Measurements from ENCODE around the gene IL23A. TPM values are rescaled to one million over a fixed set of nuclear protein-coding genes. Genes with fewer than 3 reads are reported as not detected.

IL23A gene
- total and polyA plus RNA-seq, 2 of the 13 experiments (the other 11 are each of a cell fraction or from before 2014, with no cell fraction given): 0.33 to 0.35 TPM

- Histone ChIP-seq H3K27ac (ENCODE audit: extremely low read length, insufficient read depth, low read length) (no peak overlapping the region), H3K36me3 (replicated peaks in 1 of 2; ENCODE audit: control insufficient read depth in 1 of 2, insufficient read depth in 2 of 2, low read length in 2 of 2) (no peaks in the 10 kb centered on the region), H3K79me2 (ENCODE audit: insufficient read depth, low read length) (no peaks in the 10 kb centered on the region), H3K4me1 (ENCODE audit: insufficient read depth, low read length) (peaks cover 56% of the 10 kb centered on the region), H3K9me3 (ENCODE audit: low read length) (no peaks in the 10 kb centered on the region), H3K4me2 (ENCODE audit: low read depth, low read length) (no peak overlapping the region), H3K27me3 (ENCODE audit: control insufficient read depth in 1 of 2, insufficient read depth in 2 of 2, low read length in 2 of 2) (no peaks in the 10 kb centered on the region; a peak in 1 of 5 replicates), H3K4me3 (replicated peaks in 1 of 3; ENCODE audit: insufficient read depth in 1 of 3, low read depth in 2 of 3, low read length in 3 of 3) (no peak overlapping the region), H2AFZ (ENCODE audit: low read length) (no peak overlapping the region), H4K20me1 (ENCODE audit: insufficient read depth, low read length) (no peaks in the 10 kb centered on the region), H3K9ac (ENCODE audit: insufficient read depth, low read depth, low read length) (no peak overlapping the region)
- no peak for TF ChIP-seq ZNF83 (CRISPR knock-in tag; IDR thresholded peaks at IDR 0.05; ENCODE audit: borderline replicate concordance)
- no peak for TF ChIP-seq PLSCR1 (CRISPR knock-in tag; IDR thresholded peaks at IDR 0.05; ENCODE audit: borderline replicate concordance)
- TF ChIP-seq ZNF816 (CRISPR knock-in tag; IDR thresholded peaks at IDR 0.05; ENCODE audit: borderline replicate concordance): no peak
- TF ChIP-seq ZNF251 (CRISPR knock-in tag; IDR thresholded peaks at IDR 0.05): no peak
- TF ChIP-seq KLF6 (CRISPR knock-in tag; IDR thresholded peaks at IDR 0.05): no peak
- TF ChIP-seq PHF8 (CRISPR knock-in tag; IDR thresholded peaks at IDR 0.05): no peak
- no peak for TF ChIP-seq HNRNPUL1 (IDR thresholded peaks at IDR 0.05; ENCODE audit: low read depth, low read length)
- TF ChIP-seq ZNF253 (CRISPR knock-in tag; IDR thresholded peaks at IDR 0.05; ENCODE audit: borderline replicate concordance): no peak
- TF ChIP-seq ZBTB14 (CRISPR knock-in tag; IDR thresholded peaks at IDR 0.05): no peak
- no peak for TF ChIP-seq ZNF570 (CRISPR knock-in tag; IDR thresholded peaks at IDR 0.05; ENCODE audit: borderline replicate concordance)
- TF ChIP-seq GABPB1 (CRISPR knock-in tag; IDR thresholded peaks at IDR 0.05): no peak
- TF ChIP-seq NFE2 (CRISPR knock-in tag; IDR thresholded peaks at IDR 0.05): no peak
- no peak for TF ChIP-seq TFDP1 (CRISPR knock-in tag; IDR thresholded peaks at IDR 0.05; ENCODE audit: borderline replicate concordance)
- no peak for TF ChIP-seq RAD21 (CRISPR knock-in tag; IDR thresholded peaks at IDR 0.05)
- TF ChIP-seq ZNF274 (CRISPR knock-in tag; IDR thresholded peaks at IDR 0.05): no peak
- no TSS peak for BruUV-seq (replicated peaks)
- in situ Hi-C loops (cut with HindIII; ENCODE audit: extremely low pct_ligation_motif_present, low pct_unique_long_range_greater_than_20kb): no loop called here
- 85% methylated on average over 9 of the region's 9 CpGs for WGBS (ENCODE audit: low lambda C conversion rate)
- ATAC-seq: no peak
- ChIA-PET POLR2A (interaction anchor here (0.7 to 4.7 kb wide), 5 partner anchors 21 to 130 kb away, joined by 3 to 71 read pairs (median 9); partner anchors contain the start of genes CNPY2, STAT2 and TIMELESS), CTCF (ENCODE audit: low intra/inter-chr PET ratio, low total read pairs) (no interaction called here)
- intact Hi-C loops (cut with micrococcal nuclease; ENCODE audit: unreplicated experiment): no loop called here
- FAIRE-seq: no peak
- no peak for DNase-seq (ENCODE audit: low spot score)
Observed at GRCh38 chr12:56336361-56337167, 2.1 kb upstream of the IL23A start.

All from HepG2 (cell line).